DMS 273 (cell line): ENCODE data around the gene STIM1.

Experiments
- DNase-seq: peaks from one replicate; lab custom pipeline; 2025; ENCODE audit not compliant: unreplicated experiment; lab: John Stamatoyannopoulos, UW

STIM1 gene

DNA sequence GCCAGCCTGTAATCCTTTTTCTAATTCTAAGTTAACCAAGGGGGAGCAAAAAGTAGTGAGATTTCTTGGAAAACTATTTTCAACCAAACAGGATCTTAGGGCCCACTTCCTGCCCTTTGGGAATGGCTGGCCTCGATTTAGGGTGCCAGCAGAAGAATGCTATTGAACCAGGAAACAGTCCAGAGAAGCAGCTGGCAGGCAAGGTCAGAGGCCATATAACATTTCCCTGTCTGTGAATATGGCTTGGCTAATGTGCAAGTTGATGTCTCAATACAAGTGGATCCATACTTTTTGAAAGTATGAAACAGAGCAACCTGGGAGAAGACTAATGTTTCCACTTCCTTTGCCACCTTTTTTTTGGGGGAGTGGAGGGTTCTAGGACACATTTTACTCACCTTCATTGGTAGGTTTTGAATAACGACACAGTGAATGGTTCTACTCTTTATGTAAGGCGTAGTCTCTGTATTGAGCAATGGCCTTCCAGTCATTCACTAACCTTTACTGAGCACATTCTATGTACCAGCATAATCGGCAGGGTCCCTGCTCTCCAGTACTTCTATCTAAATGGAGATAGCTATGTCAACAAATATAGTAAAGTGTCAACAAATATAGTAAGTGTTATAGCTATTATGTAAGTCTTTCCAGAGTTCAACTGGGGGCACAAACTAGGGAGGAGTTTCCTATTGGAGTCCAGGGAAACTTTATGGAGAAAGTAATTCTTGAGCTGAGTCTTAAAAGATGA lies 204.9 kb downstream of the STIM1 start:
- DNase-seq, result no peak

DNA sequence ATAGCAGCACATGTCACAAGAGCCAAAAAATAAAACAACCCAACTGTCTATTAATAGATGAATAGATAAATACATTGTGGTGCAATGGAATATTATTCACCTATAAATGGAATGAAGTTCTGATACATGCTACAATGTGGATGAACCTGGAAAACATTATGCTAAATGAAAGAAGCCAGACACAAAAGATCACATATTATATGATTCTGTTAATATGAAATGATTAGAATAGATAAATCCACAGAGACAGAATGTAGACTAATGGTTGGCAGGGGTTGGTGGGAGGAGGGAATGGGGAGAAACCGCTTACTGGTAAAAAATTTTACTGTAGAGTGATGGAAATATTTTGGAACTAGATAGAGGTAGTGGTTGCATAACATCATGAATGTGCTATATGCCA lies 206.2 kb downstream of the STIM1 start:
- no peak for DNase-seq

DNA sequence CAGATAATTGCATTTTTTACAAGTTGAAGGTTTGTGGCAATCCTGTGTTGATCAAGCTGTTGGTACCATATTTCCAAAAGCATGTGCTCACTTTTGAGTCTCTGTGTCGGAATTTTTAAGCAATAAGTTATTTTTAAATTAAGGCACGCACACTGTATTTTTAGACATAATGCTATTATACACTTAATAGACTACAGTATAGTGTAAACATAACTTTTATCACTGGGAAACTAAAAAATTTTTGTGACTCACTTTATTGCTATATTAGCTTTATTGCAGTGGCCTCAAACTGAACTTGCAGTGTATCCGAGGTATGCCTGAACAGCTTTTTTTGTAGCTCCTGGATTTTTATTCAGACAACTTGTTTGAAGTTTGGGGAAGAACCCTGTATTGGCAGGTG lies 207.9 kb downstream of the STIM1 start:
- no peak for DNase-seq

DNA sequence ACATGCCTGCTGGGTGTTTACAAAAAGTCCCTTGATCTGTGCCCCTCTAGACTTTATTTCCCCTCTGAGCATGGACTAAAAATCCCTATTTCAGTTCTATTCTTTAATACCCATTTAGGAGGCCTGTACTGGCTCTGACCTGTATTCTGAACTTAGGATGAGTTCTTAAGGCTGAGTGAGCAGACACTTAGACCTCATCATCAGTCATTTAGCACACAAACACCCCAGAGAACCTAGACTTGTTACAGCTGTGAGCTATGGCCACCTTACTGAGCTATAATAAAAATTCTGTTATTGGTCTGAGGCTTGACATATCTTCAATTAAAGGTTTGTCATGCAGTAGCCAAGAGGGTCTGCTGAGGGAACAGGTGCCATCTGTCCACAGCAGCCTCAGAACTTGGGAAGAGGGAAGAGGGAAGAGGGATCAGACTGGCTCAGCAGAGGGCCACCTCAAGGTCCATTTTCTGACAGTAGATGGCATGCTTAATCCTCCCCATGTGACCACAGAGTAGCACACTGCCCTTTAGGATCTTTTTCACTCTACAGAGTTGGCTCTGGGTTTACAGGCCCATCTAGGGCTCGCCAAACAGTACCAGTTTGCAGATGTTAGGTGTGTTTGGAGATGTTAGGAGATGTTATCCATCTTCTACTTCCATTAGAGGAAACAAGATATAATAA lies 209.0 kb downstream of the STIM1 start:
- peak; percentile 1 for DNase-seq

DNA sequence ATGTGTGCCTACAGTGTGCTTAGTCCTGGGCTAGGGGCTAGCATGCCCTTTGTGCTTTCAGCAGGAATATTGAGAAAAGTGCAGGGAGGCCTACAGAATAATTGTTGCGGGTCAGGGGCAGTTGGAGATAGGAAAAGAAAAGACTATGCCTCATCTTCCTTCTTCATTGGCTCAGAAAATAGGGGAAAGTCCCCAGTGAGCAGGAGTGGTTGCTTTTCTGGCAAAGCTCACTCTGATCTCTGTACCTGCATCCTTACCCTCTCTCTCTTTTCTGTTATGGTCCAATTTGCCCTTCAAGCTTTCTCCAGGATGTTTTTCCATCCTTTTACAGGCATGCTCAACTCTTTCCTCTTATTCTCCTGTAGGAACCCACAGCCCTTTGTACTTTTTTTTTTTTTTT lies 209.6 kb downstream of the STIM1 start:
- DNase-seq, result no peak

DNA sequence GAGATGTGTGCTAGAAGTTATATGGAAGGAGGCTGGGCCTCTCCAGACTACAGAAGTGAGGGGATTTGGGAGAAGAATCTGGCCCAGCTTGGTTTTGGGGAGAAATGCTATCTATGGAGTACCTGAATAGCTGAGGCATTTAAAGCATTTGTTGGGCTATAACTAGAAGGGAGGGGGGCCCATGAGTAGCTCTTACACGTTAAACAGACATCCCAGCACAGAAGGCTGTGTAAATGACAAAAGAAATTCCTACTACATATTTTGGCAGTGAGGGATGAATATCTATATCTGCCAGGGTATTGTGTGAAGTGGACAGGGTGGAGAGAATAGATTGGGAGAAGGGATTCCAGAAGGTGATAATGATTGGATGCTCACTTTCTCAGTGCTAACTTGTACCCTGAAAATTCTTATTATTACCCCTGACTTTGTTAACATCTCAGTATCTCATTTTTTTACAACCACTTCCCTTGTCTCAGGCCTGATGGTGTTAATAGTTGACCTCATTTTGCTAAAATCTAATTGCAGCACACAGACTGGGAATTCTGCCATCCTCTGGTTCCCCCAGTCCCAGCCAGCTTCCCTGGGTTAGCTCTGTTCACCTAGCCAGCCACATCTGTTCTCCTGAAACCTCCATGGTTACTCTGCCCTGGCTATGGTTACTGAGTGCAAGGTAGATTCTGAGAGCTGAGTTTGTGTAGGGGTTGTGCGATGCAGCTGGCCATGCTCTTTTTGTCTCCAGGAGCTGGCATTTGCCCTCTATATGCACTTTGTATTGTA lies 210.3 kb downstream of the STIM1 start:
- DNase-seq, result peak; percentile 16

DNA sequence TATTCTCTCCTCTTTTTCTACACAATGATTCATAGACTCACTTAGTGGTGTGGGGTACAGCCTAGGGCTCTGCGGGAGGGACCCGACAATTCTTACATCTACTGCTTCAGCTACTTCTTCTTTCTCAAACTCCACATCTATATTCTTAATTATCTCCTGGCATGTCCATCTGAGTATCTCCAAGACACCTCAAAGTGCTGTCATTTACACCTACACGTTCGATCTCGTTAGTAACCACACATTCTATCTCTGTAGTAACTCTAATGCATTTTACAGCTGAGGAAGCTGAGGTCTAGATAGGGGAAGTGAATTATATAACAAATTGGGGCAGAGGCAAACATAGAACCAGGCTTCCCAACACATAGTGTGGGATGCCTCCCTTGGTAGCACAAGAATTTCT lies 211.4 kb downstream of the STIM1 start:
- DNase-seq, result no peak

DNA sequence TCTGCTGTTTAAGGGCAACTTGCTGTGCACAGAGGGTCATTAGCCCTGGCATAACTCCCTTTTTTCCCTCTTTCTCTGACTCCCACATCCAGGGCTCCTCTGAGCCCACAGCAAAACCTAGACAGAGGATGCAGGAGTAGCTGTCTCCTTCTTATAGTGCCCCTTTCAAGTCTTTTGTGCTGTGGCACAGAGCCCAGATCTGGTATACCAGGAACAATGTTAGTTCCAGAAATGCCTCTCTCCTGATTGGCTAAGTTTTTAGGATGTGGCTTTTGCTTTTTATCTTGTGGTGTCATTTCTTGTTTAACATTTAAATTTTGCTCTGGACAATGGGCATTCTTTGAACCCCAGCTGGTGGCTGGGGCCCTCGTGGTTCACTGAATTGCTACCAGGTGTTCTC lies 213.5 kb downstream of the STIM1 start:
- no peak for DNase-seq

DNA sequence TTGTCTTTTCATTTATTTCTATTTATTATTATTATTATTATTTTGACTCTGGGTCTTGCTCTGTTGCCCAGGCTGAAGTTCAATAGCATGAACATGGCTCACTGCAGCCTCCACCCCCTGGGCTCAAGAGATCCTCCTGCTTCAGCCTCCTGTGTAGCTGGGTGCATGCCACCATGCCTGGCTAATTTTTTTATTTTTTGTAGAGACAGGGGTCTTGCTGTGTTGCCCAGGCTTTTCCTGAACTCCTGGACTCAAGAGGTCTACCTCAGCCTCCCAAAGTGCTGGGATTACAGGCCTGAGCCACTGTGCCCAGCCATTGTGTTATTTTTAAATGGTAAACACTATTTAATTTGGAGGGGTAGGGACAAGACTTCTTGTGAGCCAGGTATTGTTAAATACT lies 215.9 kb downstream of the STIM1 start:
- DNase-seq, result no peak

DNA sequence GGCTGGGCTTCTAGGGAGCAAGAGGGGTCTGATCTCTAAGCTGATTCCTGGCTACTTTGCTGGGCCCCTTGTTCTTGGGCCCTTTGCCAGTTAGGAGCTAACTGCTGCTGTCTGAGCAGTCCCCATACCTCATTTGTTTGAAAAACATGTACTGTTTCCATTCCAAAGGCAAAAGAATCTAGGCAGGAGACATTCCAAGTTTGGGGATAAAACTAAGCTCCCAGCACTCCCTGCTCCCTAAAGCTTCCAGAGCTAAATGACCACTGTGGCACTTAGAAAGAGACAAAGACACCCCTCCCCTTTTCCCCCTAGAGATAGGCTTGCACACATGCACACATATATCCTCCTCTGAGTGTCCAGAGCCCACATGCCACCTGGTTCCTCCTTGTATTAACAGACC lies 216.4 kb downstream of the STIM1 start:
- DNase-seq, result peak; percentile 21

DNA sequence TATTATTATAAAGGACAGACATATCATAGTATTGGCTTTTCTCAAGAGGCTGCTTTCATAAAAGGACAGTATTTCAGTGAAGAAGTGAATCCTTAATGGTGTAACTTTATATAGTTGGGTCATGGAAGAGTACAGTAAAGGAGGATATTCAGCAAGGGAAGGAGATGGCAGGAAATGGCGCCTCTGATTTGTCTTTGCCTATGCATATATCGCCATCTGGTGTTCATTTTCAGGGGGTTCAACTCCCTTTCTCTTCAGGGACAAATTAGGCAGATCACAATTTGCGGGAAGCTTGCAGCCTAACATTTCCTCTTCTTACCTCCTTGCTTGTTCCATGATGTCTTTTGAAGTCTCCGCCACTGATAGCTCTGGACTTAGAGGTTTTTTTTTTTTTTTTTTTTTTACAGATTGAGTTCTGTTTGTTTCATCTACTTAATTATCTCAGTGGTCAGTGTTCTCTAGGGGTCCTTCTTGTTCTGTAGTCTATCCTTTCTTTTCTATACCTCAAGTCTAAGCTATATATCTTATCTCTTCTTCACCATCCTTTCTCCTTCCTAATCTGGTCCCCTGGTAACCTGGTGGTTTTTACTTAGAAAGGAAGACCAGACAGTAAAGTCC lies 217.3 kb downstream of the STIM1 start:
- DNase-seq, result peak; percentile 81

DNA sequence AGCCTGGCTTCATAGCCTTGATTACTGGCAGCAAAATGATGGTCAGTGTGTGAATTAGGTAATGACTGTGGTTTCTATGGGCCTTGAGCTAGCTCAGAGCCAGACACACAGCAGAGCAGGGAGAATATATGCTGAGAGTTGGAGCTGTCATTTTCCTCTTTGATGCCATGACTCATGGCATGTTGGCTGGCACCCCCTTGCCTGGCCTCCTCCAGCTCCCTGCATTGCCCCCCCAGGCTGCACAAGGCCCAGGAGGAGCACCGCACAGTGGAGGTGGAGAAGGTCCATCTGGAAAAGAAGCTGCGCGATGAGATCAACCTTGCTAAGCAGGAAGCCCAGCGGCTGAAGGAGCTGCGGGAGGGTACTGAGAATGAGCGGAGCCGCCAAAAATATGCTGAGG lies 218.8 kb downstream of the STIM1 start:
- DNase-seq, result no peak

DNA sequence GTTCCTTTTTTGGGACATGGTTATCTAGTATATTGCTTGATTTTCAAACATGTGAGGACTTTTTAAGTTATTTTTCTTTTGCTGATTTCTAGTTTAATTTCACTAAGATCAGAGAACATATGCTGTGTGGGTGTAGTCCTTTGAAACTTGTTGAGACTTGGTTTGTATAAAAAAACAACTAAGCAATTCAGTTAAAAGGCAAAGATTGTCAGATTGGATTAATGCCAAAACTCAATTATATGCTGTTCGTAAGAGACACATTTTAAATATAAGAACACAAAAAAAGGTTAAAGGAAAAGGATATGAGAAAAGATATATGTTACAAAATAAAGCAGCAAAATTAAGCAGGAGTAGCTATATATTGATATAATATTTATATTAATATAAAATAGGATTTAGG lies 221.3 kb downstream of the STIM1 start:
- DNase-seq, result peak; percentile 41

DNA sequence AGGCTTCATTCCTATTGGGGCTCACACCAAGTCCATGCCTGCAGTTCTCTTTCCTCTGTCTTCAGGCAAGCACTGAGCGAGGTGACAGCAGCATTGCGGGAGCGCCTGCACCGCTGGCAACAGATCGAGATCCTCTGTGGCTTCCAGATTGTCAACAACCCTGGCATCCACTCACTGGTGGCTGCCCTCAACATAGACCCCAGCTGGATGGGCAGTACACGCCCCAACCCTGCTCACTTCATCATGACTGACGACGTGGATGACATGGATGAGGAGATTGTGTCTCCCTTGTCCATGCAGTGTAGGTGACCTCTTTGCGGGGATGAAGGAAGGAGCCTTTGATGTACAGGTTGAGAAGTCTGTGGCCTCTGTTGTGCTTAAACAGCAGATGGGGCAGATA lies 227.7 kb downstream of the STIM1 start:
- no peak for DNase-seq

DNA sequence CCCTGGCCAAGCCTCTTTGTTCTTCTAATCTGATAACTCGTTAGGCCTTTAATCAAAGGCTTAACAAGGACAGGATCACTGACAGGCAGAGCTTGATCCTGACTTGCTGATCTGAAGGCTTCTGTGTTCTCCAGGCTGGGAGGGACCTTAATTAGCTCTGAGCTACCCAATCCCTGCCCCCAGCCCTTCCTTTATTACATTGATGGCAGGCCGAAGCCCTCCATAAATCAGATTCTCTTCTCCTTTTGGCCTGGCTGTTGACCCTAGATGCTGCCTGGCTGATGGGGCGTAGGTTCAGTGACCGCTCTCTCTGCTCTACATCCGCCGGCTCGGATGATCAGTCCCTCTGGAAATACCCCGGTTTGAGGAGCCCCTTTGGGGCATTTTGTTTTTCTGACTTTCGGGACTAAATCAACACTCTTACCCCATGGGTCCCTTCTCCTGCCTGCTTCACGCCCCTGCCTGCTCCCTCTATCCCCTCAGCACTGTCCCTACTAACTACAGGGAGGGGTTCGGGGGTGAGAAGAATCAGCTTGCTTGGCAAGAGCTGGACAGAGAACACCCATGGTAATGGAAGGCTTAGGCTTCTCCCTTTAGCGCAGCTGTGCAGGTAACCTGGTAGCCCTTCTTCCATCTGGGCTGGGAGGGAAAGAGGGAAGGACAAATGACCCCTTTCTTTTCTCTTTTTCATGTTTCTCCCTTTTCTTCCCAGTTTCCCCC lies 229.1 kb downstream of the STIM1 start:
- DNase-seq, result no peak

DNA sequence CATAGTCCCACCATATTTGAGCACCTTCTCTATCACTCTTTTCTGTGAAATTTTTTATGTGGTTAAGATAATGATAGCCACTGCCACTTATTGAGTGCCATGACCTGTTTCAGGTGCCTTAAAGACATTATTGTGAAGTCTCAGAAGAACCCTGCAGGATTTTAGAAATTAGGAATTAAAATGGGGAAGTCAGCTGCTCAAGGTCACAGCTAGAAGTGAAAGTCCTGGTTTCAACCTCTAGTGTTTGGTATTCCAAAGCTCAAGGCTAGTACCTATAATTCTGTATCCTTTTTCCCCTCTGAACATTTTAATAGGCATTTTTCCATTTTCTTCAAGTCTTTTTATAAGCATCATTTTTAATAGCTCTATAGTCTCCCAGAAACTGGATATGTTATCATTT lies 230.1 kb downstream of the STIM1 start:
- no peak for DNase-seq

DNA sequence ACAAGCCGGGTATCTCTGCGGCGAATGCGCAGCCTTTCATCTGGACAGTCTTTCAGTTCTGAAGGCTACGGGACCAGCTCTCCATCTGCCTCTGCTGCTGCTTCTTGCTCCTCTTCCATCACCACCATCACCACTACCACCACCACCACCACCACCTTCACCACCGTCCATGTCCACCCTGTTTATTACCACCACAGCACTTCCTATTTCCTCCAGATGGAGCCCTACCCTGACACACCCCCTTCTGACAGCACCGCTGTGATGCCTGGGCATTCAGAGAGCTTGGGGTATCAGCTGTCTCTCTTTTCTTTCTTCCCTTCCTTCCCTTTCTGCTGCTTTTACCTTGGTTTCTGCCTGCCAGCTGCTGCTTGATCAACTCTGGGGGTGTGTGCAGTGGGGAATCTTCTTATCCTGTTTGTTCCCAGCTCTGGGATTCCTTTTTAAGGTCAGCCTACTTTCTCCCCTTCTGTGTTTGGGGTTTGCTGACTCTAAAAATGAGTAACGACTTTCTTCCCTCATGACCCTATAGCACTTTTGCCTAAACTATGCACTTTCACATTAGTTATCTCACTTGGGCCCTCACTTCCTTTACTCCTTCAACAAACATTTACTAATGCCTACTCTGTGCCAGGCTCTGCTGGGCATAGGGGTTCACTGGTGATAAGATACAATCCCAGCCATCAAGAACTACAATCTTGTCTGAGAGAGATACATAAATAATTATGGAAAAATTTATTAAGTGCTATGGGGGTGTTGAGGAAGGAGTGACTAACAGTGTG lies 231.3 kb downstream of the STIM1 start:
- DNase-seq, result no peak

DNA sequence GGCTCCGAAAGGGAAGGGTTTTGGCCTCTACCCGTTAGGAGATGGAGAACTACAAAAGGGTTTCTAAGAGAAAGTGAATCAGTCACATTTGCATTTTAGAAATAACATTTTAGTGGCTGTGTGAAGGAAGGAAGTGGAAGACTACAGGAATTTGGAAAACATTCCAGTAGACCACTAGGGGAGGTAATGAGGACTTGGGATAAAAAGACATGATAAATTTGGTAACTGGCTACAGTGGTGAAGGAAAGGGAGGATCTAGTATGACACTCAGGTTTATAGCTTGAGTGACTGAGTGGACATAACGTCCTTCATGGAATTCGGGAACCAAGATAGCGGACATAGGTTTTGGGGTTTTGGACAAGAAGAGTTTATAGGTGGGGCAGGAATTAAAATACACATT lies 232.1 kb downstream of the STIM1 start:
- peak; percentile 0 for DNase-seq

DNA sequence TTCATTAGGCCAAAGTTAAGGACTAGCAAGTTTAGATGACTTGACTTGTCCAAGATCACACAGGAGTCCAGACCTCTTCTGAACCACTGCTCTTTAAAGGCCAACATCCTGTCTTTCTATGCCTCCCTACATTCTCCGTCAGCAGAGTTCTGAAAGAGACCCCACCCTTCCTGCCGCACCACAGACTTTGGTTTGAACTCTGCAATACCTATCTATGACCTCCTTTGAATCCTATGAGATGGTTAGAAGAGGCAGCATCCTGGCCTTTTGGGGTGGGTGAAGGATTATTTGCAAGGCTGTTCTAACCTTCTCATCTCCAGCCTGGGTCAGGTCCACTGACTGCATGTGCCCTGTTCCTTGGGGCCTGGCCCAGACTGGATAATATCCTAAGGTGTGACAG lies 234.8 kb downstream of the STIM1 start:
- DNase-seq, result no peak

DNA sequence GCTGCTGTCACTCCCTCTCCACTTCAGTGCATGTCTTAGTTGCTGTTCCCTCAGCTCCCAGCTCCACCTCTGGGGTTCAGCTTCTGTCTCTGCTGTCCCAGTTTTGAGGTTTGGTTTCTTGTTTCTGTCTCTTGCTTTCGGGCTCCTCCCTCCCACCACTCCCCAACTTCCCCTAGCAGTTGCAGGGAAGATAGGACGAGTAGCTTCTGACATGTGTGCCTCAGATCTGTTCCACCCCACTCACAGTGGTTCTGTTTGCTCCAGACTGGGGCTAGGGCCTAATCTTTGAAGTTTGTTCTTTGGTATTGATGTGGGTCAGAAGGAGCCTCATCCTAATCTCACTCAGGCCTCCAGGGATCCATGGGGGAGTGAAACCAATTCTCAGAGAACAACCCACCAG lies 236.6 kb downstream of the STIM1 start:
- no peak for DNase-seq
